HG02610 (cell line): ENCODE data around the gene ANKRD24.
"Not testable (repeated sequence)": the region's sequence is repeated elsewhere in the genome, so short reads cannot be mapped to it uniquely, and the experiment has no call there.

Source experiments
- ATAC-seq: cut with Tn5 transposase; IDR thresholded peaks from one replicate; pipeline ENCODE4 v1.9.1; 2021; ENCODE audit warnings: mild to moderate bottlenecking, moderate library complexity; ENCODE audit not compliant: unreplicated experiment

ANKRD24 gene

GRCh38 chr19:4182084-4182810 lies at the start of gene ANKRD24, which contains the start of gene SIRT6:
ANKRD24 (plus strand) TSS chr19:4182689; CDS start chr19:4186426, 3,737 bp downstream.
SIRT6 (minus strand) TSS chr19:4182563; CDS start chr19:4182539, 24 bp downstream.
- peak; percentile 64 for ATAC-seq

GRCh38 chr19:4134351-4134750 lies 48.1 kb upstream of the ANKRD24 start:
- no peak for ATAC-seq

GRCh38 chr19:4135386-4135785 lies 47.1 kb upstream of the ANKRD24 start:
- not testable (repeated sequence) for ATAC-seq

- ATAC-seq = no peak
Observed at GRCh38 chr19:4136680-4137088, 45.8 kb upstream of the ANKRD24 start.

GRCh38 chr19:4138445-4138844 lies 44.0 kb upstream of the ANKRD24 start:
- no peak for ATAC-seq

- no peak for ATAC-seq
Observed at GRCh38 chr19:4139614-4140236, 42.8 kb upstream of the ANKRD24 start.

GRCh38 chr19:4140237-4140711 lies 42.2 kb upstream of the ANKRD24 start:
- no peak for ATAC-seq

GRCh38 chr19:4142916-4143315 lies 39.6 kb upstream of the ANKRD24 start:
- not testable (repeated sequence) for ATAC-seq

GRCh38 chr19:4144666-4145249 lies 37.7 kb upstream of the ANKRD24 start:
- no peak for ATAC-seq

- no peak for ATAC-seq
Observed at GRCh38 chr19:4149518-4150288, 32.8 kb upstream of the ANKRD24 start.

GRCh38 chr19:4151623-4152022 lies 30.9 kb upstream of the ANKRD24 start:
- ATAC-seq = no peak

GRCh38 chr19:4152241-4152998 lies 30.1 kb upstream of the ANKRD24 start:
- no peak for ATAC-seq

GRCh38 chr19:4154571-4155312 lies 27.7 kb upstream of the ANKRD24 start:
- ATAC-seq = no peak

- no peak for ATAC-seq
Observed at GRCh38 chr19:4157164-4157563, 25.3 kb upstream of the ANKRD24 start.

GRCh38 chr19:4157971-4158370 lies 24.5 kb upstream of the ANKRD24 start:
- ATAC-seq = not testable (repeated sequence)

GRCh38 chr19:4161415-4162077 lies 20.9 kb upstream of the ANKRD24 start:
- ATAC-seq = no peak

- no peak for ATAC-seq
Observed at GRCh38 chr19:4164262-4164661, 18.2 kb upstream of the ANKRD24 start.

GRCh38 chr19:4171676-4172075 lies 10.8 kb upstream of the ANKRD24 start:
- no peak for ATAC-seq

GRCh38 chr19:4172861-4173473 lies 9.5 kb upstream of the ANKRD24 start:
- no peak for ATAC-seq
